CD14-positive monocyte (primary cell): ENCODE data around the gene ADI1. TPM values are rescaled to one million over a fixed set of nuclear protein-coding genes. Genes with fewer than 3 reads are reported as not detected.

Source experiments
- DNase-seq, 3 donors: peaks; one replicate each; pipeline ENCODE4 v3.0.0-alpha.2; 2011 to 2022
- H2AFZ ChIP-seq: 2 replicates; pipeline ENCODE4 v1.6.0; 2012; ENCODE audit warnings: mild to moderate bottlenecking, low read depth, low read length, inconsistent platforms; ENCODE audit not compliant: insufficient read depth, poor library complexity, severe bottlenecking
- H3K27ac ChIP-seq, 2 donors: 1 replicate in 1 of 2; 2 replicates in 1 of 2; pipeline ENCODE4 v1.5.1; 2012 to 2013; ENCODE audit warnings: low read length in 2 of 2, control low read depth in 1 of 2, inconsistent platforms in 1 of 2, low read depth in 1 of 2, mild to moderate bottlenecking in 1 of 2
- H3K27me3 ChIP-seq, 2 donors: one replicate each; pipeline versions ENCODE4 v1.6.0 to v1.6.1; 2011 to 2013; ENCODE audit warnings: low read length in 2 of 2; ENCODE audit not compliant: control insufficient read depth in 2 of 2, insufficient read depth in 2 of 2
- H3K36me3 ChIP-seq, 2 donors: replicated peaks in 1 of 2; 1 replicate in 1 of 2; 2 replicates in 1 of 2; pipeline versions ENCODE4 v1.5.1 to v1.6.1; 2012 to 2013; ENCODE audit warnings: low read length in 2 of 2, control low read depth in 1 of 2, inconsistent platforms in 1 of 2, mild to moderate bottlenecking in 1 of 2; ENCODE audit not compliant: insufficient read depth in 2 of 2, control insufficient read depth in 1 of 2
- H3K4me1 ChIP-seq, 2 donors: 1 replicate in 1 of 2; 2 replicates in 1 of 2; pipeline versions ENCODE4 v1.5.1 to v1.6.1; 2012 to 2013; ENCODE audit warnings: low read length in 2 of 2, control low read depth in 1 of 2, inconsistent platforms in 1 of 2, mild to moderate bottlenecking in 1 of 2, moderate library complexity in 1 of 2; ENCODE audit not compliant: insufficient read depth in 2 of 2, control insufficient read depth in 1 of 2
- H3K4me2 ChIP-seq: replicated peaks from 2 replicates; pipeline ENCODE3; 2012; ENCODE audit warnings: low read length, moderate library complexity, mild to moderate bottlenecking; ENCODE audit not compliant: poor library complexity, severe bottlenecking; ENCODE audit errors: extremely low read depth
- H3K4me3 ChIP-seq, 3 experiments: fragments of 200-600 bp in 1 of 3; sonication (generic) in 1 of 3; replicated peaks in 1 of 3; 1 replicate in 2 of 3; 2 replicates in 1 of 3; pipeline ENCODE4 v1.5.1; 2011 to 2013; ENCODE audit warnings: low read length in 3 of 3, mild to moderate bottlenecking in 3 of 3, control low read depth in 2 of 3, low read depth in 2 of 3, inconsistent platforms in 1 of 3, moderate library complexity in 1 of 3
- H3K79me2 ChIP-seq: 2 replicates; pipeline ENCODE4 v1.6.0; 2012; ENCODE audit warnings: mild to moderate bottlenecking, control low read depth, inconsistent platforms, low read length, moderate library complexity; ENCODE audit not compliant: insufficient read depth
- H3K9ac ChIP-seq: 2 replicates; pipeline ENCODE4 v1.6.0; 2017; ENCODE audit warnings: low read length, mild to moderate bottlenecking; ENCODE audit not compliant: insufficient read depth, poor library complexity, severe bottlenecking
- H3K9me3 ChIP-seq, 2 donors: replicated peaks in 1 of 2; 1 replicate in 1 of 2; 2 replicates in 1 of 2; pipeline versions ENCODE4 v1.5.1 to v1.6.1; 2012 to 2013; ENCODE audit warnings: low read length in 2 of 2, control low read depth in 1 of 2; ENCODE audit not compliant: control insufficient read depth in 1 of 2, insufficient read depth in 1 of 2
- H4K20me1 ChIP-seq: 2 replicates; pipeline ENCODE4 v1.6.0; 2012; ENCODE audit warnings: mild to moderate bottlenecking, low read length, control low read depth, moderate library complexity; ENCODE audit not compliant: insufficient read depth
- H3K27ac Mint-ChIP-seq, 7 donors: one replicate each; pipeline ENCODE4 v1.8.0; 2020; ENCODE audit warnings: mild to moderate bottlenecking in 7 of 7, mixed read lengths in 7 of 7, moderate library complexity in 6 of 7, inconsistent platforms in 2 of 7
- H3K27me3 Mint-ChIP-seq, 3 donors: one replicate each; pipeline ENCODE4 v1.8.0; 2021 to 2022; ENCODE audit warnings: low read depth in 3 of 3, mild to moderate bottlenecking in 3 of 3, mixed read lengths in 3 of 3, moderate library complexity in 3 of 3, inconsistent platforms in 1 of 3
- H3K36me3 Mint-ChIP-seq, 2 donors: one replicate each; pipeline ENCODE4 v1.8.0; 2020; ENCODE audit warnings: mixed read lengths in 2 of 2, inconsistent platforms in 1 of 2, mild to moderate bottlenecking in 1 of 2
- H3K4me1 Mint-ChIP-seq: one replicate; pipeline ENCODE4 v1.8.0; 2020; ENCODE audit warnings: mild to moderate bottlenecking, mixed read lengths
- H3K4me3 Mint-ChIP-seq, 2 donors: one replicate each; pipeline ENCODE4 v1.8.0; 2020; ENCODE audit warnings: mild to moderate bottlenecking in 2 of 2, mixed read lengths in 2 of 2, moderate library complexity in 1 of 2
- H3K9me3 Mint-ChIP-seq, 7 donors: one replicate each; pipeline ENCODE4 v1.8.0; 2020 to 2022; ENCODE audit warnings: mixed read lengths in 7 of 7, mild to moderate bottlenecking in 6 of 7, moderate library complexity in 6 of 7, inconsistent platforms in 2 of 7
- WGBS: methylation state at CpG from one replicate; pipeline ENCODE4 v1.1.5; 2013; ENCODE audit warnings: missing lambda C conversion rate; ENCODE audit not compliant: insufficient coverage; 5-methylcytosine and 5-hydroxymethylcytosine counted together
- intact Hi-C, 2 donors: fragments of 100-400 bp; cut with micrococcal nuclease; formaldehyde crosslinking; loops; one replicate each; pipeline versions ENCODE4 v1.15.0 to v1.15.1; 2023
- polyA plus RNA-seq, 3 donors: library from polyadenylated mRNA; depleted of rRNA in 1 of 3; unstranded in 2 of 3; stranded (reverse) in 1 of 3; fragments of 300-500 nt in 2 of 3; fragments of >200 nt in 1 of 3; fragmentation: Illumina TruSeq in 2 of 3; gene quantifications; 1 replicate in 2 of 3; 2 replicates in 1 of 3; pipeline ENCODE4 v1.2.3, GENCODE V29; 2012 to 2021
- TF ChIP-seq, protein P1 (sequence below): fragments of 200-600 bp; IDR thresholded peaks from one replicate; pipeline ENCODE4 v1.8.0; 2022; ENCODE audit warnings: antibody characterized with exemption, mild to moderate bottlenecking

Gene ADI1
- polyA plus RNA-seq, 3 donors, result 30.5 to 89.1 (median 79.3) TPM

GRCh38 chr2:3490191-3491170 lies 28.9 kb downstream of the ADI1 start:
- Histone ChIP-seq H3K27me3 (no peaks in the 10 kb centered on the region), H2AFZ (no peak overlapping the region), H3K79me2 (no peaks in the 10 kb centered on the region), H3K4me2 (no peak overlapping the region), H3K9me3 (peaks cover 0 to 17% of the 10 kb centered on the region in 2 donors), H4K20me1 (no peaks in the 10 kb centered on the region), H3K27ac (no peak overlapping the region), H3K9ac (no peak overlapping the region), H3K4me3 (no peak overlapping the region), H3K36me3 (peaks cover 4 to 12% of the 10 kb centered on the region in 2 donors), H3K4me1 (no peaks in the 10 kb centered on the region)
- peaks cover 1% of the 10 kb centered on the region for H3K4me1 Mint-ChIP-seq
- no peak overlapping the region for H3K4me3 Mint-ChIP-seq
- H3K9me3 Mint-ChIP-seq, result peaks cover 5 to 13% (median 7%) of the 10 kb centered on the region in 7 donors
- intact Hi-C loops, result no loop called here
- peaks cover 13 to 19% of the 10 kb centered on the region in 2 donors for H3K36me3 Mint-ChIP-seq
- DNase-seq, result no peak
- TF ChIP-seq, protein P1, sequence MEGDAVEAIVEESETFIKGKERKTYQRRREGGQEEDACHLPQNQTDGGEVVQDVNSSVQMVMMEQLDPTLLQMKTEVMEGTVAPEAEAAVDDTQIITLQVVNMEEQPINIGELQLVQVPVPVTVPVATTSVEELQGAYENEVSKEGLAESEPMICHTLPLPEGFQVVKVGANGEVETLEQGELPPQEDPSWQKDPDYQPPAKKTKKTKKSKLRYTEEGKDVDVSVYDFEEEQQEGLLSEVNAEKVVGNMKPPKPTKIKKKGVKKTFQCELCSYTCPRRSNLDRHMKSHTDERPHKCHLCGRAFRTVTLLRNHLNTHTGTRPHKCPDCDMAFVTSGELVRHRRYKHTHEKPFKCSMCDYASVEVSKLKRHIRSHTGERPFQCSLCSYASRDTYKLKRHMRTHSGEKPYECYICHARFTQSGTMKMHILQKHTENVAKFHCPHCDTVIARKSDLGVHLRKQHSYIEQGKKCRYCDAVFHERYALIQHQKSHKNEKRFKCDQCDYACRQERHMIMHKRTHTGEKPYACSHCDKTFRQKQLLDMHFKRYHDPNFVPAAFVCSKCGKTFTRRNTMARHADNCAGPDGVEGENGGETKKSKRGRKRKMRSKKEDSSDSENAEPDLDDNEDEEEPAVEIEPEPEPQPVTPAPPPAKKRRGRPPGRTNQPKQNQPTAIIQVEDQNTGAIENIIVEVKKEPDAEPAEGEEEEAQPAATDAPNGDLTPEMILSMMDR, result no peak
- H3K27ac Mint-ChIP-seq, result peak overlapping the region in 2 of 7 donors; percentile 1 to 43
- 70% methylated on average over 21 of the region's 27 CpGs for WGBS
- H3K27me3 Mint-ChIP-seq, result no peaks in the 10 kb centered on the region

- Histone ChIP-seq H3K27me3 (no peaks in the 10 kb centered on the region), H3K4me3 (no peak overlapping the region), H3K36me3 (peaks cover 4 to 6% of the 10 kb centered on the region in 2 donors), H3K9me3 (peaks cover 0 to 23% of the 10 kb centered on the region in 2 donors), H3K27ac (no peak overlapping the region), H2AFZ (no peak overlapping the region), H3K79me2 (no peaks in the 10 kb centered on the region), H3K4me1 (no peaks in the 10 kb centered on the region), H3K4me2 (no peak overlapping the region), H4K20me1 (no peaks in the 10 kb centered on the region), H3K9ac (no peak overlapping the region)
- 96% methylated on average over 16 of the region's 16 CpGs for WGBS
- intact Hi-C loops, result no loop called here
- no peak for DNase-seq
- peaks cover 6 to 16% (median 11%) of the 10 kb centered on the region in 7 donors for H3K9me3 Mint-ChIP-seq
- TF ChIP-seq, protein P1, result no peak
- no peak overlapping the region for H3K27ac Mint-ChIP-seq
- peaks cover 1% of the 10 kb centered on the region for H3K4me1 Mint-ChIP-seq
- H3K36me3 Mint-ChIP-seq, result peaks cover 10 to 16% of the 10 kb centered on the region in 2 donors
- H3K27me3 Mint-ChIP-seq, result no peaks in the 10 kb centered on the region
- no peak overlapping the region for H3K4me3 Mint-ChIP-seq
Observed at GRCh38 chr2:3489764-3490115, 29.6 kb downstream of the ADI1 start.
